GM08714 (cell line): ENCODE measurements around the gene SERINC5.
"Not testable (repeated sequence)": the region's sequence is repeated elsewhere in the genome, so short reads cannot be mapped to it uniquely, and the experiment has no call there.

Source experiments
- H3K4me3 ChIP-seq: fragments of 200-500 bp; sonication (Bioruptor generic); 2 replicates; pipeline ENCODE4 v1.5.1; 2014; ENCODE audit warnings: mild to moderate bottlenecking, low read length, inconsistent platforms
- ZNF274 ChIP-seq: IDR thresholded peaks from 2 replicates; pipeline ENCODE4 v1.6.1; 2012; ENCODE audit warnings: mild to moderate bottlenecking, low read depth, low read length

The SERINC5 gene

DNA sequence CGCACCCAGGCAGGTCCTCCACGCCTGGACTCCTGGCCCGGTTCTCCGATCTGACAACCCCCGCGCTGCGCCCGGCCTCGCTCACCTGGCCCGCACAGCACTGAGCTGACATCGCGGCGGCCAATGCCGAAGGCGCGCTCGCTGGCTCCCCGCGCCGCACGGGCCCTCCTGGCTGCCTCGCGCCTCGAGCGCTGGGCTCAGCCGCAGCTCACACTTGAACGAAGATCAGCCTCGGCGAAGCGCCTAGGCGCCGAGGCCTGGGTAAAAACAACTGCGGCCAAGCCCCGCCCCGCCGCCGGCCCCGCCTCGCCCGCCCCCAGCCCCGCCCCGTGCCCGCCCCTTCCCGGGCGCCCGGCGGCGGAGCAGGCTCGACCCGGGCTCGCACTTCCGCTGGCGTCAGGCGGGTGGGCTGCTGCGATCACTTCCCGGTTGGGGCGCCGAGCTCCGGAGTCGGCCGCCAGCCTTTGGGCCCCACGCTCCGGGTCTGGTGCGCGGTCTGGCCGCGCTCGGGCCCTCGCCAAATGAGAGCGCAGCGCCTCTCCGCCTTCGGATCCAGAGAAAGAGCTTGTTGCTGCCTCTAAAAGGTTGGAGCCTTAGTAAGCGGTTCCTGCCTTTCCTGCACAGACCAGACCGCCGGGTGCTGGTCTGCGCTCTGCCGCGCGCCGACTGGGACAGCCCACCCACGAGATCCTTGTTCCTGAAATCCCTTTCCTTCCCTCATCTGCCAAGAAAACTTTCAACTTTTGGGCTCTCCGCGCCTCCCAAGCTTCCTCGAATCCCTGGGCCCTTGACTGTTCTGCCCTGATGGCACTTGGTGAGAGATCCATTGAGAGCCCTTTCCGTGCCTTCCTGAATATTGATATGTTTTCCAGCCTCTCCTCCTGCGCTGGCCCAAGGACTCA, at the start of gene SERINC5:
TSS of gene SERINC5 (minus strand) at position 238 of the 902 bp plus-strand sequence. CDS start at position 112, 126 bp downstream.
- peak within 1 kb of the TSS; percentile 78 for H3K4me3 ChIP-seq
- no peak for TF ChIP-seq ZNF274

DNA sequence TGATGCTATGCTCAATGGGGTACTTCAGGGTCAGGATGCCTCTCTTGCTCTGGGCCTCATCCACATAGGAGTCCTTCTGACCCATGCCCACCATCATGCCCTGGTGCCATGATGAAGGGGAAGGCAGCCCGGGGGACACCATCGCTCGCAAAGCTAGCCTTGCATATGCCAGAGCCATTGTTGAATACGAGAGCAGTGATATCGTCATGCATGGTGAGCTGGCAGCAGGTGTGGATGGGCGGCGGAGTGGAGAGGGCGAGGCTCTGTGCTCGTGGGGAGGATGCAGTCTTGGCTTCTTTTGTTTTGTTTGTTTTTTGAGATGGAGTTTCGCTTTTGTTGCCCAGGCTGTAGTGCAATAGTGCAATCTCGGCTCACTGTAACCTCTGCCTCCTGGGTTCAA, 46.8 kb upstream of the SERINC5 start:
- TF ChIP-seq ZNF274 = no peak

DNA sequence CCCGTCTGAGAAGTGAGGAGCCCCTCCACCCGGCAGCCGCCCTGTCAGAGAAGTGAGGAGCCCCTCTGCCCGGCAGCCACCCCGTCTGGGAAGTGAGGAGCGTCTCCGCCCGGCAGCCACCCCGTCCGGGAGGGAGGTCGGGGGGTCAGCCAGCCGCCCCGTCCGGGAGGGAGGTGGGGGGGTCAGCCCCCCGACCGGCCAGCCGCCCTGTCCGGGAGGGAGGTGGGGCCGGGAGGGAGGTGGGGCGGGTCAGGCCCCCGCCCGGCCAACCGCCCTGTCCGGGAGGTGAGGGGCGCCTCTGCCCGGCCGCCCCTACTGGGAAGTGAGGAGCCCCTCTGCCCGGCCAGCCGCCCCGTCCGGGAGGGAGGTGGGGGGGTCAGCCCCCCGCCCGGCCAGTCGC, 45.5 kb upstream of the SERINC5 start:
- not testable (repeated sequence) for H3K4me3 ChIP-seq

More for the DNA sequence above, 46.8 kb upstream of the SERINC5 start:
- no peak overlapping the region for H3K4me3 ChIP-seq

DNA sequence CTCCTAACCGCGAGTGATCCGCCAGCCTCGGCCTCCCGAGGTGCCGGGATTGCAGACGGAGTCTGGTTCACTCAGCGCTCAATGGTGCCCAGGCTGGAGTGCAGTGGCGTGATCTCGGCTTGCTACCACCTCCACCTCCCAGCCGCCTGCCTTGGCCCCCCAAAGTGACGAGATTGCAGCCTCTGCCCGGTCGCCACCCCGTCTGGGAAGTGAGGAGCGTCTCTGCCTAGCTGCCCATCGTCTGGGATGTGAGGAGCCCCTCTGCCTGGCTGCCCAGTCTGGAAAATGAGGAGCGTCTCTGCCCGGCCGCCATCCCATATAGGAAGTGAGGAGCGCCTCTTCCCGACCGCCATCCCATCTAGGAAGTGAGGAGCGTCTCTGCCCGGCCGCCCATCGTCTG, 44.9 kb upstream of the SERINC5 start:
- not testable (repeated sequence) for H3K4me3 ChIP-seq

DNA sequence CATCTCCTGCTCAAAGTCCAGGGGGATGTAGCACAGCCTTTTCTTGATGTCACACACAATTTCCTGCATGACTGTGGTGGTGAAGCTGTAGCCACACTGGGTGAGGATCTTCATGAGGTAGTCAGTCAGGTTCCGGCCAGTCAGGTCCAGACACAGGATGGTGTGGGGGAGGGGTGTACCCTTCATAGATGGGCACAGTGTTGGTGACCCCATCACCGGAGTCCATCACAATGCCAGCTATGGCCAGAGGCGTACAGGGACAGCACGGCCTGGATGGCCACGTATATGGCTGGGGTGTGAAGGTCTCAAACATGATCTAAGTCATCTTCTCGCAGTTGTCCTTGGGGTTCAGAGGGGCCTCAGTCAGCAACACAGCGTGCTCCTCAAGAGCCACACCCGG, 44.3 kb upstream of the SERINC5 start:
- TF ChIP-seq ZNF274 = no peak
- H3K4me3 ChIP-seq = no peak overlapping the region

DNA sequence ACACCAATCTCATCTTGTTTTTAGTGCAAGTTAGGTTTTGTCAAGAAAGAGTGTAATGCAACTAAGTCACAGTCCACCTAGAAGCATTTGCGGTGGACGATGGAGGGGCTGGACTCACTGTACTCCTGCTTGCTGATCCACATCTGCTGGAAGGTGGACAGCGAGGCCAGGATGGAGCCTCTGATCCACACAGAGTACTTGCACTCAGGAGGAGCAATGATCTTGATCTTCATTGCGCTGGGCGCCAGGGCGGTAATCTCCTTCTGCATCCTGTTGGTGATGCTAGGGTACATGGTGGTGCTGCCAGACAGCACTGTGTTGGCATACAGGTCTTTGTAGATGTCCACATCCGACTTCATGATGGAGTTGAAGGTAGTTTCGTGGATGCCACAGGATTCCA, 43.8 kb upstream of the SERINC5 start:
- no peak for TF ChIP-seq ZNF274
- no peak overlapping the region for H3K4me3 ChIP-seq

DNA sequence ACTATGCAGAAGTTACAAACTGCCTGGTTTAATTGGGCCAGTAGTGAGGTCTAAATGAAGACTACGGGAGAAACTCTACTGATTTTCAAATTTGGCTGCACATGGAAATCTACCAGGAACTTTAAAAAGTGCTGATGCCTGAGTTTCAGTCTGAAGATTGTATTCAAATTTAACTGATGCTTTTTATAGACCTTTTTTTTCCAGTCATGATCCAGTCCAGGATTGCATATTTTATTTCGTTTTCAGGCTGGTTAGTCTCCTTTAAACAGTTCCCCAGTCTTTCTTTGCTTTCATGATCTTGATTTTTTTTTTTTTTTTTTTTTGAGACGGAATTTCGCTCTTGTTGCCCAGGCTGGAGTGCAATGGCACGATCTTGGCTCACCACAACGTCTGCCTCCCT, 40.3 kb upstream of the SERINC5 start:
- no peak for TF ChIP-seq ZNF274

DNA sequence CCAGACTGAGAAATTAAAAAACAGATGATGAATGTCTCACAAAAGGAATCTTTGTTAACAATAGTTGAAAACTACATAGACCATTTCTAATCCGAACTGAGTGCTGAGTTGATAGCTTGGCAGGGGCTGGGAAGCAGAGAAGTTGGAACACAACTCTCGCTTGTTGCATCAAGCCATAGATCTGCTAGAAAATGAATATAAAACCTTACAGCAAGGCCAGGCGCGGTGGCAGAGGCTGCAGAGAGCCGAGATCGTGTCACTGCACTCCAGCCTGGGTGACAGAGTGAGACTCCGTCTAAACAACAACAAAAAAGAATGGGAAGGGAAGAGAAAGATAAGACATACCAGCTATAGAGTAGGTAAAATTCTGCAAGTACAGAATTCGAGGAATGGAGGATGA, 35.9 kb upstream of the SERINC5 start:
- TF ChIP-seq ZNF274 = no peak

More for the DNA sequence above, 40.3 kb upstream of the SERINC5 start:
- no peak overlapping the region for H3K4me3 ChIP-seq

DNA sequence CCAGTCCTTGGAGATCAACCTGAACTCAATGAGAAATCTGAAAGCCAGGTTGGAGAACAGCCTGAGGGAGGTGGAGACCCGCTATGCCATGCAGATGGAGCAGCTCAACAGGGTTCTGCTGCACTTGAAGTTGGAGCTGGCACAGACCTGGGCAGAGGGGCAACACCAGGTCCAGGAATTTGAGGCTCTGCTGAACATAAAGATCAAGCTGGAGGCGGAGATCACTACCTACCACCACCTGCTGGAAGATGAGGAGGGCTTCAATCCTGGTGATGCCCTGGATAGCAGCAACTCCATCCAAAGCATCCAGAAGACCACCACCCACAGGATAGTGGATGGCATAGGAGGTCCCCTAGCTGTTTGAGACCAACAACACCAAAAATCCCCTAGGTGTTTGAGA, 33.5 kb upstream of the SERINC5 start:
- no peak overlapping the region for H3K4me3 ChIP-seq
- TF ChIP-seq ZNF274 = no peak

More for the DNA sequence above, 35.9 kb upstream of the SERINC5 start:
- no peak overlapping the region for H3K4me3 ChIP-seq

DNA sequence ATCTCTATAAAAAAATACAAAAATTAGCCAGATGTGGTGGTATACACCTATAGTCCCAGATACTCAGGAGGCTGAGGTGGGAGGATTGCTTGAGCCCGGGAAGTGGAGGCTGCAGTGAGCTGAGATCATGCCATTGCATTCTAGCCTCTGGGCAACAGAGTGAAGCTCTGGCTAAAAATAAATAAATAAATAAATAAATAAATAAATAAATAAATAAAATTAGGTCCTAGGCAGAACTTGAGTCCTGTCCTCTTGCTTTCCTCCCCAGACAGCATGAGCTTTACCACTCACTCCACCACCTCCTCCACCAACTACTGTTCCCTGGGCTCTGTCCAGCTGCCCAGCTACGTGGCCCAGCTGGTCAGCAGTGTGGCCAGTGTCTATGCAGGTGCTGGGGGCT, 32.3 kb upstream of the SERINC5 start:
- no peak overlapping the region for H3K4me3 ChIP-seq
- no peak for TF ChIP-seq ZNF274

DNA sequence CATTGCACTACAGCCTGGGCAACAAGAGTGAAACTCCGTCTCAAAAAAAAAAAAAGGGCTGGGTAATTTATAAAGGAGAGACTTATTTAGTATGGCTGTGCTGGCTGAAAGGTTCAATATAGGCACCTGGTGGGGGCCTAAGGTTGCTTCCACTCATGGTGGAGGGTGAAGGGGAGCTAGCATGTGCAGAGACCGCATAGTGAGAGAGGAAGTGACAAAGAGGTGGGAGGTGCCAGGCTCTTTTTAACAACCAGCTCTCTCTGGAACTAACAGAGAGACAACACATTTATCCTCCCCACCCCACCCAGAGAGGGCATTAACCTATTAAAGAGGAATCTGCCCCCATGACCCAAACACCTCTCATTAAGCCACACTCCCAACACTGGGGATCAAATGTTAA, 28.9 kb upstream of the SERINC5 start:
- no peak overlapping the region for H3K4me3 ChIP-seq
- no peak for TF ChIP-seq ZNF274

DNA sequence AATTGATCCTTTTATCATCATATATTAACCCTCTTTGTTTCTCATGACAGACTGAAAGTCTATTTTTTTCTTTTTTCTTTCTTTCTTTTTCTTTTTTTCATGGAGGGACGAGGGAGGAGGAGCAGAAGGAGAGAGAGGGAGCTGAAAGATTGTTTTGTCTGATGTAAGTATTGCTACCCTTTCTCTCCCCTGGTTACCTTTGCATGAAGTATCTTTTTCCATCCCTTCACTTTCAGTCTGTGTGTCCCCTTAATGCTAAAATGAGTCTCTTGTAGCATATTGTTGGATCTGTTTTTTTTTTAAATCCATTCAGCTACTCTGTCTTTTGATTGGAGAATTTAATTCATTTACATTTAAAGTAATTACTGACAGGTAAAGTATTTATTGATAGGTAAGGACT, 27.5 kb upstream of the SERINC5 start:
- no peak for TF ChIP-seq ZNF274
- no peak overlapping the region for H3K4me3 ChIP-seq

DNA sequence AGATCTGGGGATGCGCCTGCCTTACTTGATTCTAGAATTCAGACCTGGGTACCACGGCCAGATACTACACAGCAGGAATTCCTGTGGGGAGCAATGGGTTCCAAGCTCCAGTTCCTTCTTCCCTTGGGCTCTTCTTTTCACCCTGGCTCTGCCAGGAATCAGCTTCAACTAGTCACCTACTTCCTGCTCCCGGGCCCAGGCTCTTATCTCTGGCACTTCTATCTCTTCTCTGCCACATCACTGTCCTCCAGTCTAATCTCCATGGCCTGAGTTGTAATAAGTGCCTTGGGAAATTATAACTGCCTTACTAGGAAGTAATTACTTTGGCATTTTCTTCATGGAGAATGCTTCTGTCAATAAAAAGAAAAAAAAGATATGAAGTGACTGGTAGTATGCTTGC, 26.2 kb upstream of the SERINC5 start:
- H3K4me3 ChIP-seq = no peak overlapping the region
- no peak for TF ChIP-seq ZNF274

DNA sequence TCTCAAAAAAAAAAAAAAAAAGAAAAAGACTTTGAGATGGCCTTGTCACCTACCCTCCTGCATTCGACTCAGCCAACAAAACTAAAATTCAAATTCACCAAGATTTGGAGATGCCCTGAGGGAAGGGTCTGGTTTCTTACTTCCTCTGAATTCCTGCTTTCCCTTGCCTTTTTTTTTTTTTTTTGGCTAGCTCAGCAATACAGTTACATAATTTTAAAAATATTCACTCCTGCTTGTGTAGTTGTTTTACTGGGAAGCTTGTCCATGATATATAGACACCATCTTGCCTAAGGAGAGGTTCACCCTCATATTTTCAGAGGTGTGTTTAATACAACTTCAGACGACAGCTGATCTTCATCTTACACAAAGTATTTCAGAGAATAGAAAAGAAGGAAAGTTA, 21.3 kb upstream of the SERINC5 start:
- no peak for TF ChIP-seq ZNF274
- H3K4me3 ChIP-seq = no peak overlapping the region

DNA sequence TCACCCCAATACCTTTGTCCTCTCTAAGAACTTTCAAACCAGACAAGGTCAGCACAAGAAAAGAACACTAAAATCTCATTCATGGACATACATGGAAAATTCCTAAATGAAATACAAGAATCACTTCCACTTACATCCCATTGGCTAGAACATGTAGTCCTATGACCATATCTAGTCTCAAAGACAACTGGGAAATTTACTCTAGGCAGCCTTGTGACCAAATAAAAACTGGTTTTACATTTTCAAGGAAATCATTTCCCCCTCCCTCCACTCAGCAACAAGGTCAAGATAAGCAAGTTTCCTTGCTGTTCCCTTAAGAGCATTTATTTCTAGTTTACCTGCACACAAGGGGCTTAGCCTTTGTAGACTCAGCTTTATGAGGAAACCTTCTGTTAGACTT, 20.3 kb upstream of the SERINC5 start:
- no peak overlapping the region for H3K4me3 ChIP-seq

DNA sequence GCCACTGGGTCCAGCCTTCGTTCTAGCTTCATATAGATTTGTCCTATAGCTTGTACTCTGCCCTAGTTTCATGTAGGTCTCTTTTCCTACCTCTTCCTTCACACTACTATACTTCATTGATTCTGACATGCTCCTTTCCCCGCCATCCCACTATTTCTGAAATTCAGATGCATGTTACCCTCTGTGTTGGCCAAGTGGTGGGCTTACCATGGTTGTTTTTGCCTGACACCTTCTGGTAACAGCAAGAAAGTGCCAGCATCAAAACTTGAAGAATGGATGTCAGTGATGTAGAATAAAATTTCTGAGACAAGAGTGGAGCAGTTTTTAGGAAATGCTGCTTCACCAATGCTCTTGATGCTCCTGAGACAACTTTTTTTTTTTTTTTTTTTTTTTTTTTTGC, 19.5 kb upstream of the SERINC5 start:
- H3K4me3 ChIP-seq = no peak overlapping the region
- TF ChIP-seq ZNF274 = no peak

More for the DNA sequence above, 20.3 kb upstream of the SERINC5 start:
- no peak for TF ChIP-seq ZNF274

DNA sequence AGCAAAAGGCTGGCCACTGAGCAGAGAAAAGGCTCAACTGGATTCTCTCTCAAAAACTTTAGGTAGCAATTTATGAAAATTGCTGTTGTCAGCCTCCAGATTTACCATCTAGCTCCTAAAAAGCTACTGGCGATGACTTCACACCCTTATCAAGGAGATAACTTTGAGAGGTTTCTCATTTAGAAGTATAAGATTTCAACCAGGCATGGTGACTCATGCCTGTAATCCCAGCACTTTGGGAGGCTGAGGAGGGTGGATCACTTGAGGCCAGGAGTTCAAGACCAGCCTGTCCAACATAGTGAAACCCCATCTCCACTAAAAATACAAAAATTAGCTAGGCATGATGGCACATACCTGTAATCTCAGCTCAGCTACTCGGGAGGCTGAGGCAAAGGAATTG, 14.7 kb upstream of the SERINC5 start:
- not testable (repeated sequence) for H3K4me3 ChIP-seq
